ENCODE results near the gene COPG2. TPM values are rescaled to one million over a fixed set of nuclear protein-coding genes. Genes with fewer than 3 reads are reported as not detected.

The COPG2 gene
- total RNA-seq, 2 experiments from 2014 or later = 23.0 TPM

GRCh38 chr7:130461272-130461671 is 207.3 kb downstream of the COPG2 start:
- H3K4me3 Mint-ChIP-seq = no peak overlapping the region
- peaks cover 20% of the 10 kb centered on the region for H3K9me3 Mint-ChIP-seq
- H3K4me1 Mint-ChIP-seq = peaks cover 12% of the 10 kb centered on the region
- H3K36me3 Mint-ChIP-seq = peaks cover 11% of the 10 kb centered on the region
- H3K27me3 Mint-ChIP-seq = no peaks in the 10 kb centered on the region
- no peak for DNase-seq
- H3K27ac Mint-ChIP-seq = no peak overlapping the region

GRCh38 chr7:130458257-130458656 is 210.3 kb downstream of the COPG2 start:
- DNase-seq = no peak
- Mint-ChIP-seq H3K27ac (peak overlapping the region; percentile 34), H3K9me3 (peaks cover 17% of the 10 kb centered on the region), H3K4me1 (peaks cover 21% of the 10 kb centered on the region), H3K36me3 (peaks cover 11% of the 10 kb centered on the region), H3K27me3 (no peaks in the 10 kb centered on the region), H3K4me3 (peak overlapping the region; percentile 22)

Other genes starting within 250 kb of the COPG2 start
- gene CEP41, start 227.7 kb downstream of the COPG2 start, total RNA-seq = 10 to 100 TPM; 22.3 to 26.5 TPM
- 10 to 100 TPM; 15.1 to 18.4 TPM for gene MEST, start 176.7 kb downstream of the COPG2 start, total RNA-seq
- gene TSGA13, start 17.8 kb upstream of the COPG2 start, total RNA-seq = not detected
- not detected for gene KLF14, start 65.5 kb upstream of the COPG2 start, total RNA-seq